Stimulated activated CD4-positive, alpha-beta T cell treated with anti-CD3 and anti-CD28 coated beads, Interleukin-12 subunit alpha, Interleukin-12 subunit beta, amount 100 ng/mL, for 24 hours (primary cell): ENCODE measurements around the gene OCSTAMP.

Experiments used
- DNase-seq, 2 experiments: peaks; one replicate each; pipeline ENCODE4 v3.0.0-alpha.2; 2020; ENCODE audit warnings: low read depth in 2 of 2

OCSTAMP gene, protein sequence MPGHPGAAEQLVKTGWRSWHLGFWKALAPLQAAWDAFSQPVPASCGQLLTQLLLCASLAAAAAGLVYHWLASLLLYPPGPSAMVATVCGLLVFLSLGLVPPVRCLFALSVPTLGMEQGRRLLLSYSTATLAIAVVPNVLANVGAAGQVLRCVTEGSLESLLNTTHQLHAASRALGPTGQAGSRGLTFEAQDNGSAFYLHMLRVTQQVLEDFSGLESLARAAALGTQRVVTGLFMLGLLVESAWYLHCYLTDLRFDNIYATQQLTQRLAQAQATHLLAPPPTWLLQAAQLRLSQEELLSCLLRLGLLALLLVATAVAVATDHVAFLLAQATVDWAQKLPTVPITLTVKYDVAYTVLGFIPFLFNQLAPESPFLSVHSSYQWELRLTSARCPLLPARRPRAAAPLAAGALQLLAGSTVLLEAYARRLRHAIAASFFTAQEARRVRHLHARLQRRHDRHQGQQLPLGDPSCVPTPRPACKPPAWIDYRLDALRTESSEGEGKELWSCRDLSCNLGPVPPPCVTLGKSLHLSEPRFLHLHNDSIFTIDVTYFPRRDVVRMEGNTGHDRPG

GRCh38 chr20:46550461-46550860 is at the start of gene OCSTAMP:
Gene OCSTAMP (minus strand): TSS chr20:46550654. CDS start chr20:46550560, 94 bp downstream.
- no peak for DNase-seq

DNA sequence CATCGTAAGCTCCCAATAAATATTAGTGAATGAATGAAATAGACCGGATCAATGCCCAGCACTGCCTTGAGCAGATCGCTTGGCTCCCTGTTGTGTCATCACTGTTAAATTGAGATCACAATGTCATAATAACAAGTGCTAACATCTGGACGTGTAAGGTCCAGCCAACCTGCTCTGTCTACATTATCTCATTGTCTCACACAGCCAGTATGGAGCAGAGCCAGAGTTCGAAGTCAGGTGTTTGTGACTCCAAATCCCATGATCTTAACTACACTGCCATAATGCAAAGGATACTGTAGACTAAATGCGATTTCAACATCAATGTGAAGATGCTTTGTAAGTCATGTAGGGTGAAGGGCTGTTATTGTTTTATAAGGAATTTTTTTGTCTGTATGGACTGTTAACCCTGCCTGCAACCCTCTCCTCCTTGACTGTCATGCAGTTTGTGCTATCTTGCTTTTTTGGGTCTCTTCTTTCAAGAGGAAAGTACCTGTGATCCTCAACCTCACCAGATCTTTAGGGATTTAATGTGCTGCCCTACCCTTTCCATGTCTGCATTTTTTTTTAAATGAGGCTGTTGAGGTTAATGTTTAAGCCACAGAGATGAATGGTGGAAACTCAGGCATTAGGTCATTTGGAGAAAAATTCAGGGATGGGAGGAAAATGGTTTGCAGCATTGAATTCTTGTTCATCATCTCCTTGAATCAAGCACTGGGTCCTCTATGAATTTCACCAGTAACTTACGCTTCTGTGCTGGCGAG is 49.0 kb upstream of the OCSTAMP start:
- DNase-seq: no peak

- no peak for DNase-seq
Observed at GRCh38 chr20:46595933-46596332, 45.5 kb upstream of the OCSTAMP start.

GRCh38 chr20:46594725-46595124 is 44.3 kb upstream of the OCSTAMP start:
- no peak for DNase-seq

- DNase-seq: peak in 1 of 2 experiments; percentile 4
Observed at GRCh38 chr20:46592580-46593362, 42.3 kb upstream of the OCSTAMP start.

DNA sequence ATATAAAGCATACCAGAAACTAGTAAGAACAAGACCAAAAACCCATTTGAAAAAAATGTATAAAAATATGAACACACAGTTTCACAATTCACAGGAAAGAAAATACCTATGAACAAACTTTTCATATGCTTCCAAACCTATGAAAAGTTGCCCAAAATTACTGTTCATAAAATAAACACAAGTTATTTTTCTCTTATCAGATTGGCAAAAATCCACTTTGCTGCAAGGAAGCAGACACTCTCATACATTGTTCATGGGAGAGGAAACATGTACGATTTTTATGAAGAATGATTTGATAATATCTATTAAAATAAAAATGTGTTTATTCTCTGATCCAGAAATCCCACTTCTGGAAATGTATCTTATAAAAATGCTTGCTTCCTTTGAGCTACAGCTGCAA is 40.0 kb upstream of the OCSTAMP start:
- DNase-seq: no peak

DNA sequence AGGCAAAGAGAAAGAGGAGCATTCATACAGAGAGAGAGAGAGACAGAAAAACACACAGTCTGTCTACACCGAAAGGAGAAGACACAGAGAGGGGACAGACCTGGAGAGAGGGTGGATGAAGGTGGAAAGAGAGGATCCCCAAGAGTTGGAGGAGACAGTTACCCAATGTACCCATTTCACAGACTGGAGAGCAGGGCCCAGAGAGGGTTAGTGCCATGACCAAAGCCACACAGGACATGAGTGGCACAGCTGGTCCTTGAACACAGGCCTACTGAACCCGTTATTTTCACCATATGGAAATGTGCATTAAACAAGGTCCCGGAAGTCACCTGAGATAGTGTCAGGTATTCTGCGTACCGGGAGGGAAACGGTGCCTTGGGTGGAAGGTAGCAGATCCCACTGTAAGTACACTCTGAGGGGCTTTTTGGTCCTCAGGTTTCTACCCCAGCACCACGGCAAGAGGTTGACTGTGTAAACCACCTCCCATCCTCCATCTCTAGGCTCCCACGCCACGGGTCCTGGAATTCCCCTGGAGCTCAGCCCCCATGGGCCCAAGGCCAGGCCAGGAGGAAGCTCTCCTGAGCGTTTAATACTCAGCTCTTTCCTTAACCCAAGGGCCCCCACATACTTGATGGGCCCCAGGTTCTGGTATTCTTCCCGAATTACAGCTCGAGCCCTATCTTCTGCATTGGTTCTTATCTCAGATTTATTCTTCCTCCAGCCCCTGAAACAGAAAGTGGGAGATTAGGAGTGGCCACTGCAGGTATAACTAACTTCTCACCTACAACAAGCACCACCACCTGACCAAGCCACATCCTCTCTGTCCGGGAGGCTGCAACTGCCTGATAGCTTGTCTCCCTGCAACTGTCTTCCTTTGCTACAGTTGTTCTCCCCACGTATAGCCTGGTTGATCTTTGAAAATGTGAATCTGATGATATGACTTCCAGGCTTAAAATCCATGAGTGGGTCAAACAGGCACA is 38.4 kb upstream of the OCSTAMP start:
- no peak for DNase-seq

DNA sequence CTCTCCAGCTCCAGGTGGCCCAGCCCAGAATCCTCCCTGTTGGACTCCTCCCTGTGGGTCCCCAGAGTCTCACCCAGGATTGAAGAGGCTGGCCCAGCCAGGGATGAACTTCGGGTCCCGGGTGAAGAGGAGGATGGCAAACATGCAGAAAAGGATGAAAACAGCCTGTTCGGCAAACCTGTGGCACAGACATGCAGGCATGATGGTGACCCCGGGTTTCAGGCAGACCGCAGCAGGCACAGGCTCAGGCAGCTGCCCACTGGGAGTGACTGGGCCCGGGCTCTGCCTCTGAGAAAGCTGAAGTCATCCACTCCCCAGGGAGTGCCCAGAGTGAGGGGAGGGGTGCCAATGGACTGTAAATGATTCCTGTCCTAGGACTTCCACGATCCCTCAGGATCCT is 37.5 kb upstream of the OCSTAMP start:
- no peak for DNase-seq

- no peak for DNase-seq
Observed at GRCh38 chr20:46586724-46587123, 36.3 kb upstream of the OCSTAMP start.

DNA sequence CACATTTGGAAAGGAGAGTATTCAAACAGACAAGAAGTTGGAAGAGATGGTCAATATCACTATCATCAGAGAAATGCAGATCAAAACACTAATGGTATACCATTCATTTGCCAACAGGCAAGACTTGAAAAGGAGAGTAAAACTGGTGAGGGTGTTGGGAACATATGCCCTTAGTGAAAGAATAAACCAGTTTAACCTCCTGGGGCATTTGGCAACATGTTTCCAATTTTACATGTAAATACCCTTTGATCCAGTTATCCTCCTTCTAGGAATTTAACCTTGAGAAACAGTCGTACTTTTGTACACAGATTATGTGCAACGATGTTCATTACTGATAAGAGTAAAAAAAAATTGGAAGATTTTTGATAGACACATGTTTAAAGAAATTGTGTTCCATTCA is 34.1 kb upstream of the OCSTAMP start:
- DNase-seq: no peak

- DNase-seq: no peak
Observed at GRCh38 chr20:46583411-46584214, 33.2 kb upstream of the OCSTAMP start.

GRCh38 chr20:46582648-46583047 is 32.2 kb upstream of the OCSTAMP start:
- DNase-seq: no peak

DNA sequence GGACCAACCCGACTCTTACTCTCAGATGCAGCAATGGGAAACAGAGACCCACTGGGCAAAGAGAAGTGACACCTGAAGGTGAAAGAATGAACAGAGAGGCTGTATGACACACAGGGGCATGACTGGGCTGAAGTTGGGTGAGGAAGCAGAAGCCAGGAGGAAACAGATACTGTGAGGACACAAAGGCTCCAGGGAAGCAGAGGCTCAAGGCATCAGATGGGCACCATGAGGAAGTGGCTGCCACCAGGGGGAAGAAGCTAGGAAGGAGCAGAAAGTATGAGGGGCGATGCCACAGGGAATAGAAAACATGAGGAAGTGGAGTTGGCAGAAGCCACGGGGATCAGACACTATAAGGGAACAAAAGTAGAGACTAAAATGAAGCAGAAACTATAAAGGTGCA is 30.9 kb upstream of the OCSTAMP start:
- no peak for DNase-seq

- DNase-seq: no peak
Observed at GRCh38 chr20:46580613-46581205, 30.3 kb upstream of the OCSTAMP start.

DNA sequence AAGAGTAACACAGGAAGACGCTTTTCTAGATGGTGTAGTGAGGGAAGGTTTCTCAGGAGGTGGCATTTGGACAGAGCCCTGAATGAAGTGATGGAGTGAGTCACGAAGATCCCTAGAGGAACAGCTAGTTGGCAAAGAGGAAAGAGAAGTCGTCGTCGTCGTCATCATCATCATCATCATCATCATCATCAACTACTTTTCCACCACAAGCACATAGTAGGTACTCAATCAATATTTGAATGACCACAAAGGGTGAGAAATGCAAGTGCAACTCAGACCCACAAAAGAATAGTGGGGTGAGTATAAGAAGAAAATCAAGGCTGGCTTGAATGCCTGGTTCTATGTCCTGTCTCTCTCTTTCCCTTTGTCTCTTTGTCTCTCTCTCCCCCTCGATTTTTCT is 28.3 kb upstream of the OCSTAMP start:
- no peak for DNase-seq

DNA sequence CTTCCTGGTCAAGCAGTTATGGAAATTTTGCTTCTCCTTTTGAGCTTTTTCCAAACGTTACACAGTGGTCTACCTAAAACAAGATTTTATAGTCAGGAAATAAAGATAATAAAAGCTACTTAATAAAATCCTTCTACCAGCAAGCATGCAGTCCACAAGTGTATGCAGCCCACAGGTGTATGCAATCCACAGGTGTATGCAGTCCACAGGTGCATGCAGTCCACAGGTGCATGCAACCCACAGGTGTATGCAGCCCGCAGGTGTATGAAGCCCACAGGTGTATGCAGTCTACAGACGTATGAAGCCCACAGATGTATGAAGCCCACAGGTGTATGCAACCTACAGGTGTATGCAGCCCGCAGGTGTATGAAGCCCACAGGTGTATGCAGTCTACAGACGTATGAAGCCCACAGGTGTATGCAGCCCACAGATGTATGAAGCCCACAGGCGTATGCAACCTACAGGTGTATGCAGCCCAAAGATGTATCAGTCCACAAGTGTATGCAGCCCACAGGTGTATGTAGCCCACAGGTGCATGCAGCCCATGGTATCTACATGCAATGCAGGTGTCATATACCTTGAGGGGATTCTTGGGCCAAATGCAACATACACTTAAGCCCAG is 26.4 kb upstream of the OCSTAMP start:
- DNase-seq: no peak

DNA sequence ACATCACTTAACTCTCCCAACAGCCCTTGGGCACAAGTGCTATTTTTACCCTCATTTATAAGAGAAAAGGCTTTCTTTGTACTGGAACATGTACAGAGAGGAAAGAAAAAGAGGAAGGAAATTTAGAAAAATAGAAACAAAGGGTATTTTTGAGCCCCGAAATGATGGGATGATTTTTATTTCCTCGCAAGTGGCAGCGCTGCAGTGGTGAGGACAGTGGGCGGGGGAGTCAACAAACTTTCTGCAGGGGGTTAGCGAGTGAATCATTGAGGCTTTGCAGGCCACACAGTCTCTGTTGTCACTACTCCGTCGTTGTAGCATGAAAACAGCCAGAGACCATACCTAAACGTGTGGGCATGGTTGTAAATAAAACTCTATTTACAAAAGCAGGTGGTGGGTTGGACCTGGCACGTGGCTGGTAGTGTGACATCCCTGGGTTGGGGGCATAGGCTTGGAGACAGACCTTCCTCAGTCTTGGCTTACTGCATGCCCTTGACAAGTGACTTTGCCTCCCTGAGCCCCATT is 25.5 kb upstream of the OCSTAMP start:
- DNase-seq: no peak

DNA sequence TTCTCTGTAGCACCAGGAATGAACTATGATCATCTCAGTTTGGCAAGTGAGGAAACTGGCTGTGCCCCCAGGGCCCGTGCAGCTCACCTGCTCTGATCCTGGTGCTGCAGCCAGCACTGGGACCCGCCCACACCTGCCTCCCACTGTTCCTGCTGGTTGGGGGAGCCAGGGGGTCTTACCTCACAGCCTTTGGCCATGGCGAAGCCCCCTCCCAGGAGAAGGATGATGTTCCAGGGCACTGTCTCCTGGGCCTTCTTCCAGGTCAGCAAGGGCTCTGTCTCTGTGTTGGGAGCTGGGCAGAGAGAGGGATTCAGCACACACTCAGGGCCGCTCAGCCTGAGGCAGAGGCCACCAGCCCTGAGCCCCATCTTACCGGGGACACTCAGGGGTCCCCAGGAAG is 24.9 kb upstream of the OCSTAMP start:
- no peak for DNase-seq
